Activated CD8-positive, alpha-beta memory T cell treated with anti-CD3 and anti-CD28 coated beads for 24 hours (primary cell): ENCODE results near the gene CD69.
"Not testable (repeated sequence)": the region's sequence is repeated elsewhere in the genome, so short reads cannot be mapped to it uniquely, and the experiment has no call there.

Source experiments
- DNase-seq: peaks from one replicate; pipeline ENCODE4 v3.0.0-alpha.2; 2020

CD69 gene

GRCh38 chr12:9745199-9745598 is 15.5 kb downstream of the CD69 start:
- no peak for DNase-seq

- DNase-seq: no peak
These were observed 18.0 kb downstream of the CD69 start for GRCh38 chr12:9742661-9743060.

GRCh38 chr12:9741726-9742125 is 19.0 kb downstream of the CD69 start:
- peak; percentile 72 for DNase-seq

GRCh38 chr12:9740106-9740750 is 20.5 kb downstream of the CD69 start:
- DNase-seq: no peak

- DNase-seq: not testable (repeated sequence)
These were observed 21.1 kb downstream of the CD69 start for GRCh38 chr12:9739404-9740105.

GRCh38 chr12:9738905-9739304 is 21.8 kb downstream of the CD69 start:
- not testable (repeated sequence) for DNase-seq

GRCh38 chr12:9736936-9737705 is 23.6 kb downstream of the CD69 start:
- DNase-seq: no peak

GRCh38 chr12:9735601-9736000 is 25.1 kb downstream of the CD69 start:
- no peak for DNase-seq

- no peak for DNase-seq
These were observed 27.7 kb downstream of the CD69 start, which contains the start of gene CLECL1 for GRCh38 chr12:9732921-9733461. TSS of gene CLECL1 (minus strand) at chr12:9733097.

- DNase-seq: no peak
These were observed 28.9 kb downstream of the CD69 start for GRCh38 chr12:9731797-9732196.

GRCh38 chr12:9731393-9731792 is 29.3 kb downstream of the CD69 start:
- DNase-seq: no peak

GRCh38 chr12:9730591-9730990 is 30.1 kb downstream of the CD69 start:
- no peak for DNase-seq

- no peak for DNase-seq
These were observed 30.7 kb downstream of the CD69 start for GRCh38 chr12:9730011-9730410.

GRCh38 chr12:9729082-9729481 is 31.6 kb downstream of the CD69 start:
- no peak for DNase-seq

GRCh38 chr12:9727813-9728212 is 32.9 kb downstream of the CD69 start:
- DNase-seq: no peak

GRCh38 chr12:9725213-9725870 is 35.4 kb downstream of the CD69 start:
- DNase-seq: no peak

GRCh38 chr12:9724023-9724422 is 36.7 kb downstream of the CD69 start:
- no peak for DNase-seq

GRCh38 chr12:9721394-9722092 is 39.2 kb downstream of the CD69 start:
- DNase-seq: no peak

- no peak for DNase-seq
These were observed 40.9 kb downstream of the CD69 start for GRCh38 chr12:9719790-9720189.

GRCh38 chr12:9718968-9719367 is 41.7 kb downstream of the CD69 start:
- no peak for DNase-seq

- DNase-seq: no peak
These were observed 43.4 kb downstream of the CD69 start for GRCh38 chr12:9717070-9717925.
